Osteoblast (primary cell): Measurements from ENCODE around the gene SPAM1. TPM values are rescaled to one million over a fixed set of nuclear protein-coding genes. Genes with fewer than 3 reads are reported as not detected.

Source experiments
- DNase-seq: peaks from one replicate; pipeline ENCODE4 v3.0.0; 2011; ENCODE audit warnings: low spot score, mixed read lengths; ENCODE audit not compliant: insufficient read length; ENCODE audit errors: missing footprints
- H2AFZ ChIP-seq: 2 replicates; pipeline ENCODE4 v1.6.0; 2011; ENCODE audit warnings: mild to moderate bottlenecking, low read length
- H3K27ac ChIP-seq: 2 replicates; pipeline ENCODE4 v1.5.1; 2011; ENCODE audit warnings: mild to moderate bottlenecking, low read depth, low read length, moderate library complexity
- H3K27me3 ChIP-seq: 2 replicates; pipeline ENCODE4 v1.6.0; 2012; ENCODE audit warnings: mild to moderate bottlenecking, control low read depth, inconsistent platforms, low read length, moderate library complexity; ENCODE audit not compliant: insufficient read depth
- H3K36me3 ChIP-seq: 2 replicates; pipeline ENCODE4 v1.5.1; 2011; ENCODE audit warnings: mild to moderate bottlenecking, low read length, control low read depth, moderate library complexity; ENCODE audit not compliant: insufficient read depth
- H3K4me1 ChIP-seq: 2 replicates; pipeline ENCODE4 v1.5.1; 2011; ENCODE audit warnings: mild to moderate bottlenecking, low read length, control low read depth, moderate library complexity; ENCODE audit not compliant: insufficient read depth
- H3K4me2 ChIP-seq: 2 replicates; pipeline ENCODE4 v1.6.0; 2011; ENCODE audit warnings: mild to moderate bottlenecking, low read length; ENCODE audit not compliant: insufficient read depth
- H3K4me3 ChIP-seq: fragments of 200-600 bp; sonication (generic); 3 replicates; pipeline ENCODE4 v1.5.1; 2012; ENCODE audit warnings: mild to moderate bottlenecking, low read length, inconsistent platforms; ENCODE audit not compliant: insufficient read depth
- H3K79me2 ChIP-seq: 2 replicates; pipeline ENCODE4 v1.6.0; 2012; ENCODE audit warnings: mild to moderate bottlenecking, low read length, control low read depth, inconsistent platforms; ENCODE audit not compliant: insufficient read depth
- H3K9me3 ChIP-seq: 2 replicates; pipeline ENCODE4 v1.5.1; 2011; ENCODE audit warnings: low read depth, low read length, control low read depth
- H4K20me1 ChIP-seq: 2 replicates; pipeline ENCODE4 v1.6.0; 2012; ENCODE audit warnings: mild to moderate bottlenecking, low read length, control low read depth; ENCODE audit not compliant: insufficient read depth
- CTCF ChIP-seq: IDR thresholded peaks from 2 replicates; pipeline ENCODE4 v1.5.1; 2011; ENCODE audit warnings: mild to moderate bottlenecking, low read depth, low read length, moderate library complexity; ENCODE audit errors: extremely low read depth
- total RNA-seq: library from RNA; depleted of rRNA; stranded (reverse); fragments of >200 nt; gene quantifications from 2 replicates; pipeline ENCODE4 v1.2.3, GENCODE V29; 2012

Gene SPAM1
- not detected in 2 replicates for total RNA-seq

- no peaks in the 10 kb centered on the region for H3K4me1 ChIP-seq
- no peaks in the 10 kb centered on the region for H3K27me3 ChIP-seq
Observed at GRCh38 chr7:123924941-123925340, at the start of gene SPAM1. TSS of gene SPAM1 (plus strand) at chr7:123925241. CDS start at chr7:123953571, 28,330 bp downstream.

GRCh38 chr7:123876557-123877256, 48.3 kb upstream of the SPAM1 start:
- no peak for TF ChIP-seq CTCF
- Histone ChIP-seq H3K27ac (no peak overlapping the region), H3K4me2 (no peak overlapping the region), H3K79me2 (no peaks in the 10 kb centered on the region), H4K20me1 (no peaks in the 10 kb centered on the region), H3K27me3 (no peaks in the 10 kb centered on the region), H3K4me1 (no peaks in the 10 kb centered on the region), H3K4me3 (no peak overlapping the region), H3K36me3 (no peaks in the 10 kb centered on the region), H2AFZ (no peak overlapping the region), H3K9me3 (no peaks in the 10 kb centered on the region)
- no peak for DNase-seq

More at GRCh38 chr7:123924941-123925340, at the start of gene SPAM1:
- Histone ChIP-seq H3K4me2 (no peak within 1 kb of the TSS), H3K27ac (no peak within 1 kb of the TSS), H4K20me1 (no peaks in the 10 kb centered on the region), H3K79me2 (no peaks in the 10 kb centered on the region), H2AFZ (no peak within 1 kb of the TSS), H3K4me3 (no peak within 1 kb of the TSS), H3K36me3 (no peaks in the 10 kb centered on the region), H3K9me3 (peaks cover 2% of the 10 kb centered on the region)
- DNase-seq: no peak
- no peak for TF ChIP-seq CTCF

- Histone ChIP-seq H2AFZ (no peak overlapping the region), H4K20me1 (no peaks in the 10 kb centered on the region), H3K4me3 (no peak overlapping the region), H3K4me2 (no peak overlapping the region), H3K79me2 (no peaks in the 10 kb centered on the region), H3K27me3 (no peaks in the 10 kb centered on the region), H3K27ac (no peak overlapping the region), H3K4me1 (no peaks in the 10 kb centered on the region), H3K36me3 (no peaks in the 10 kb centered on the region), H3K9me3 (no peaks in the 10 kb centered on the region)
- no peak for TF ChIP-seq CTCF
- DNase-seq: no peak
Observed at GRCh38 chr7:123879628-123880027, 45.4 kb upstream of the SPAM1 start.

GRCh38 chr7:123881300-123881699, 43.7 kb upstream of the SPAM1 start:
- no peak overlapping the region for H3K4me3 ChIP-seq
- no peaks in the 10 kb centered on the region for H3K79me2 ChIP-seq
- DNase-seq: no peak
- no peak overlapping the region for H3K4me2 ChIP-seq
- H3K27ac ChIP-seq: no peak overlapping the region
- no peaks in the 10 kb centered on the region for H4K20me1 ChIP-seq
- H2AFZ ChIP-seq: no peak overlapping the region
- no peak for TF ChIP-seq CTCF
- H3K9me3 ChIP-seq: no peaks in the 10 kb centered on the region
- no peaks in the 10 kb centered on the region for H3K4me1 ChIP-seq
- no peaks in the 10 kb centered on the region for H3K27me3 ChIP-seq
- H3K36me3 ChIP-seq: no peaks in the 10 kb centered on the region
